Keratinocyte (primary cell): Measurements from ENCODE around the gene KDM1B.

Experiments
- EZH2 ChIP-seq: IDR thresholded peaks from one replicate; pipeline ENCODE4 v1.6.1; 2012; ENCODE audit warnings: inconsistent platforms, mild to moderate bottlenecking, low read length, moderate library complexity
- TF ChIP-seq, protein P1 (sequence below), 3 experiments: IDR thresholded peaks in 1 of 3; conservative IDR thresholded peaks in 1 of 3; optimal IDR thresholded peaks in 1 of 3; 2 replicates in 2 of 3; 3 replicates in 1 of 3; pipeline versions ENCODE3 to v1.5.1; 2011; ENCODE audit warnings: low read length in 3 of 3, mild to moderate bottlenecking in 3 of 3, moderate library complexity in 2 of 3, control low read depth in 1 of 3, inconsistent platforms in 1 of 3; ENCODE audit not compliant: insufficient read depth in 2 of 3; ENCODE audit errors: extremely low read depth in 1 of 3

DNA sequence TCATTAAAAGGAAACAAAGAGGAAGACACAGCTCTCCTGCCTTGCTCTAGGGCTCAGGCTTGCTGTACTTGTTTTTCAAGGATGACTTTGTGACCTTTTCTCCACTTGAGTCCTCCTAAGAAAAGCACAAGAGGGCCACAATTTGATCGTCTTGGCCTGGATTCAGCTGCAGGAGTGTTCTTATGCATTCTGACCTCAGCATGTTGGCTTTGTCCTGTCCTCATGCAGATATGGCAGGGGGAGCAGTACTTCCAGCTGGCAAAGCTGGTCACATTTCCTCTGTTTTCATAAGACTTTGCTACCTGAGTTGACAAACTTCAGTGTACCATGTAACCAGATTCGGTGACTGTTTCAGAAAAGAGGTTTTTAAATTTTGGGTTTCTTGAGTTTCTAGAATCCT is 30.8 kb downstream of the KDM1B start:
- TF ChIP-seq, protein P1, sequence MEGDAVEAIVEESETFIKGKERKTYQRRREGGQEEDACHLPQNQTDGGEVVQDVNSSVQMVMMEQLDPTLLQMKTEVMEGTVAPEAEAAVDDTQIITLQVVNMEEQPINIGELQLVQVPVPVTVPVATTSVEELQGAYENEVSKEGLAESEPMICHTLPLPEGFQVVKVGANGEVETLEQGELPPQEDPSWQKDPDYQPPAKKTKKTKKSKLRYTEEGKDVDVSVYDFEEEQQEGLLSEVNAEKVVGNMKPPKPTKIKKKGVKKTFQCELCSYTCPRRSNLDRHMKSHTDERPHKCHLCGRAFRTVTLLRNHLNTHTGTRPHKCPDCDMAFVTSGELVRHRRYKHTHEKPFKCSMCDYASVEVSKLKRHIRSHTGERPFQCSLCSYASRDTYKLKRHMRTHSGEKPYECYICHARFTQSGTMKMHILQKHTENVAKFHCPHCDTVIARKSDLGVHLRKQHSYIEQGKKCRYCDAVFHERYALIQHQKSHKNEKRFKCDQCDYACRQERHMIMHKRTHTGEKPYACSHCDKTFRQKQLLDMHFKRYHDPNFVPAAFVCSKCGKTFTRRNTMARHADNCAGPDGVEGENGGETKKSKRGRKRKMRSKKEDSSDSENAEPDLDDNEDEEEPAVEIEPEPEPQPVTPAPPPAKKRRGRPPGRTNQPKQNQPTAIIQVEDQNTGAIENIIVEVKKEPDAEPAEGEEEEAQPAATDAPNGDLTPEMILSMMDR (optimal IDR thresholded peaks at IDR 0.05 in 1 of 3, IDR thresholded peaks at IDR 0.05 in 1 of 3, conservative IDR thresholded peaks at IDR 0.05 in 1 of 3; ENCODE audit: extremely low read depth in 1 of 3, insufficient read depth in 2 of 3, low read length in 3 of 3): no peak
- TF ChIP-seq EZH2: no peak
